Neutrophil (primary cell): ENCODE data around the gene LRCOL1.

ENCODE experiments used
- H3K27ac ChIP-seq: fragments of 200-600 bp; sonication (generic); 2 replicates; pipeline ENCODE4 v1.5.1; 2016; ENCODE audit warnings: mild to moderate bottlenecking, moderate library complexity
- H3K27me3 ChIP-seq: fragments of 200-600 bp; sonication (generic); 2 replicates; pipeline ENCODE4 v1.6.0; 2016; ENCODE audit warnings: mild to moderate bottlenecking
- H3K36me3 ChIP-seq: fragments of 200-600 bp; sonication (generic); 2 replicates; pipeline ENCODE4 v1.5.1; 2017
- H3K4me1 ChIP-seq, 2 experiments: fragments of 200-600 bp in 1 of 2; sonication (generic) in 1 of 2; 1 replicate in 1 of 2; 2 replicates in 1 of 2; pipeline versions ENCODE4 v1.5.1 to v1.6.1; 2013 to 2016; ENCODE audit warnings: low read depth in 1 of 2, low read length in 1 of 2, mild to moderate bottlenecking in 1 of 2, moderate library complexity in 1 of 2; ENCODE audit not compliant: control insufficient read depth in 1 of 2, insufficient read depth in 1 of 2
- H3K4me3 ChIP-seq, 2 experiments: fragments of 200-600 bp in 1 of 2; sonication (generic) in 1 of 2; 1 replicate in 1 of 2; 2 replicates in 1 of 2; pipeline ENCODE4 v1.5.1; 2013 to 2016; ENCODE audit warnings: low read depth in 1 of 2, low read length in 1 of 2, mild to moderate bottlenecking in 1 of 2, moderate library complexity in 1 of 2
- H3K9me3 ChIP-seq: fragments of 200-600 bp; sonication (generic); 2 replicates; pipeline ENCODE4 v1.5.1; 2016
- CTCF ChIP-seq: fragments of 200-600 bp; sonication (generic); IDR thresholded peaks from 2 replicates; pipeline ENCODE4 v1.5.1; 2016; ENCODE audit warnings: antibody characterized with exemption

Gene LRCOL1

DNA sequence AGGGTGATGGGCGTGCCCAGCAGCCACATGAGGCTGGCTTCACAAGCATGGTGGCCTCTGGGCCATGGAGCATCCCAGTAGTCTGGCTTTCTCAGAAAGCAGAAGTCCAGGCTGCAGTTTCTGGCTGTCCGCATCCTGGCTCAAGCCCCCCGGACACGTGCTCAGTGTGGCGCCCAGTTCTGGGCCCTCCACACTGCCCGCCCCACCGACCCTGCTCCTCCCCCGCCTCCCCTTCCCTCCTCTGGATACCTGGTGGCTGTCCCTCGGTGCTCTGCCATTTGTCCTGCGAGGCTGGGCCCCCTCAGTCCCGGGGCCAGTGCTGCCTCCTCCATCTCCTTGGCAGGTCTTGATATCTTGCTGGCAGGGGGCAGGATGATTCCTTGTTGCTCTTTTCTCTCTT lies 31.6 kb downstream of the LRCOL1 start:
- TF ChIP-seq CTCF: no peak

DNA sequence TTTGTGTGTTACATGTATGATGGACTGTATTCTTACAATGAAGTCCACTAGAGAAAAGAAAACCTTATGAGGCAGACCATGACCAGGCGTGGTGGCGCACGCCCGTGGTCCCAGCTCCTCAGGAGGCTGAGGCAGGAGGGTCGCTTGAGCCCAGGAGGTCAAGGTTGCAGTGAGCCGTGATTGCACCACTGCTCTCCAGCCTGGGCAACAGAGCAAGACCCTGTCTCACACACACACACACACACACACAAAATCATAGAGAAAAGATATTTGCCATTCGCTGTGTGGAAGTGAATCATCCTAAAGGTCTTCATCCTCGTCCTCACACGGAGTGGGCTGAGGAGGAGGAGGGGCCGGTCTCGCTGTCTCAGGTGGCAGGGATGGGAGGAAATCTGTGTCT lies 32.3 kb downstream of the LRCOL1 start:
- Histone ChIP-seq H3K9me3 (no peaks in the 10 kb centered on the region), H3K4me1 (no peaks in the 10 kb centered on the region), H3K27me3 (no peaks in the 10 kb centered on the region)

More for the DNA sequence above, 31.6 kb downstream of the LRCOL1 start:
- H3K9me3 ChIP-seq: no peaks in the 10 kb centered on the region
- no peak overlapping the region for H3K4me3 ChIP-seq
- peaks cover 81% of the 10 kb centered on the region for H3K36me3 ChIP-seq
- no peak overlapping the region for H3K27ac ChIP-seq
- H3K27me3 ChIP-seq: no peaks in the 10 kb centered on the region
- no peaks in the 10 kb centered on the region for H3K4me1 ChIP-seq

DNA sequence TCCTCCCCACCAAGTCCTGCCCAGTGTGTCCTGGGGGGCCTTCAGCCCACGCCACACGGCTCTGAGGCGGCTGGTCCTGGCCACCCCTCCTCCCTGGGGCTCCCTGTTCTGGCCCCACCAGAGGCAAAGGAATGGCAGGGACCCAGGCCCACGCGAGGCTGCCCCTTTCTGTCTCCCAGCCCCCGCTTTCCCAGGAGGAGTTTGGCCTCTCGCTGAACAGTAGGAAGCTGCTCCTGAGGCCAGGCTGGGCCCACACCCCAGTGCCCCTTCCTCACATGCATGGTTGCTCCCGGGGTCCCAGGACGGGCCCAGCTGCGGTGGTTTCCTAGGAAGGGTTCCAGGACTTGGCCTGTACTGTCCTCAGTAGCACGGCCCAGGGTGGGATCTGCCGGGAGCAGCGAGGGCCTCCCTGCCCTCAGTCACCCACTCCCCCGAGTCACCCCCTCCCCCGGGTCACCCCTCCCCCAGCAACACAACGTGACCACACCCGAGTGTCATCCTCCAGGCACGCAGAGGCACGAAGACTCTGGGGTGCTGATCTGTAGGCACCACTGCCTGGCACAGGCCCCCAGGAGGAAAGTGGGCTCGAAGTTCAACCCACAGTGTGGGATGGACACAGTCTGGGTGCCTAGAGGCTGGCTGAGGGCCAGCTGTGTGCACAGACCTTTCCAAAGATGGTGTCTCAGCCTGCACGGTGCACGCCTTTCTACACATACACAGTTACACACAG lies 33.0 kb downstream of the LRCOL1 start:
- Histone ChIP-seq H3K4me1 (no peaks in the 10 kb centered on the region), H3K4me3 (no peak overlapping the region), H3K27me3 (no peaks in the 10 kb centered on the region), H3K36me3 (peaks cover 87% of the 10 kb centered on the region), H3K9me3 (no peaks in the 10 kb centered on the region), H3K27ac (no peak overlapping the region)
- TF ChIP-seq CTCF: no peak

More for the DNA sequence above, 32.3 kb downstream of the LRCOL1 start:
- peaks cover 85% of the 10 kb centered on the region for H3K36me3 ChIP-seq
- no peak for TF ChIP-seq CTCF
- H3K4me3 ChIP-seq: no peak overlapping the region
- H3K27ac ChIP-seq: no peak overlapping the region

GRCh38 chr12:132576701-132577100 lies 33.7 kb downstream of the LRCOL1 start:
- Histone ChIP-seq H3K27me3 (no peaks in the 10 kb centered on the region), H3K4me1 (no peaks in the 10 kb centered on the region), H3K27ac (no peak overlapping the region), H3K36me3 (peaks cover 90% of the 10 kb centered on the region), H3K4me3 (no peak overlapping the region), H3K9me3 (no peaks in the 10 kb centered on the region)
- no peak for TF ChIP-seq CTCF

DNA sequence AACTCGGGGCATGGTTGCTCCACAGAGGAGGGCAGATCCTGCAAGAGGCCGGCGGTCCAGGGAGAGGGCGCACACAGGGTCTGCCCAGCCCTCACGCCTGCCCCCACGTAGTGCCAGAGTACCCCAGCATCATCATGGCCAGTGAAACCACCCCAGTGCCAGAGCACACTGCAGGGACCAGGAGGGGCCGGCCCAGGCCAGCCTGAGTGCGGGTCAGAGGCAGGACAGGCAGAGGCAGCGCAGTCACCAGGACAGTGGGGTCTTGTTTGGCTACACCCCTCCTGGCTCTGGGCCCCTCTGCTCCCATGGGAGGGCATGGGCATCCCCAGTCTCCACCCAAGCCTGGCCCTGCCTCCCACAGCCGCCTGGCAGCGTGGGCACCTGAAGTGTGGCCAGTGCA lies 34.7 kb downstream of the LRCOL1 start:
- Histone ChIP-seq H3K27me3 (no peaks in the 10 kb centered on the region), H3K4me3 (no peak overlapping the region), H3K36me3 (peaks cover 90% of the 10 kb centered on the region), H3K4me1 (no peaks in the 10 kb centered on the region), H3K9me3 (no peaks in the 10 kb centered on the region), H3K27ac (no peak overlapping the region)
- no peak for TF ChIP-seq CTCF
